GM19397 (cell line): ENCODE data around the gene ZBTB3.
"Not testable (repeated sequence)": the region's sequence is repeated elsewhere in the genome, so short reads cannot be mapped to it uniquely, and the experiment has no call there.

ENCODE experiments used
- ATAC-seq: cut with Tn5 transposase; IDR thresholded peaks from one replicate; pipeline ENCODE4 v1.9.1; 2021; ENCODE audit warnings: mild to moderate bottlenecking, moderate library complexity; ENCODE audit not compliant: unreplicated experiment

ZBTB3 gene

DNA sequence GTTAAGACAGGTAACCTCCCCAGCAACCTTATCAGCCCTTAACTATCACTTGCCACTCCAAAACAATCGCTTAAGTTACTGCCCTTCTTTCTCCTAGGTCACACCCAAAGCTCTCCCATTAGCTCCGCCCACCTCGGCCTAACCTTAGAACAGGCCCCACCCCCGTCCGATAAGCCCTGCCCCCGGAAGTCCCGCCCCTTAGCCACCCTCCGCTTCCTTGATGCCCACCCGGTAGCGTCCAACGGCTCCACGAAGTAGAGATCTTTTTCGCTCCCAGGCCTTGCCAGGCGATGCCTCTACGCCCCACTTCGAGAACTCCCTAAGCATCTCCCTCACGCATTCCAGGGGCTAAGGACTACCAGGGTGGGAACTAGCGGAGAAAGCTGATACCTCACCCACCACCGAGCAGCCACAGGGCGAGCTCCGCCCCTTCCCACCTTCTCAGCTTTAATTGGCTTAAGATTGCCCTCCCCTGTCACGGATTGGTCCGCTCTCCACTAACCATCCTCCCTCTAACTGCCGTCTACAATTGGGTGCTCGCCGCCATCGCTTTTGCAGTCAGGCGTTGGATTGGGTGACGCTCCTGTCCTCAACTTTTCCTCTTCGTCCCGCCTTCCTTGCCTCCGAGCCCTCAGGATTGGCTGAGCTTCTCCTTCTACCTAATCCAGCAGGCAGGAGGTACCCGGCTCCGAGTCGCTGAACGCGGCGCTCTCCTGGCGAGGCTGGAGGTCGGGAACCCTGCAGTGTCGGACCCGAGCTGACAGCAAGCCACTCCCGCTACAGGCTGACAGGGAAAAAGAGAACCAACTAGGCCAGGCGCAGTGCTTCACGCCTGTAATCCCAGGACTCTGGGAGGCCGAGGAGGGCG, at the start of gene ZBTB3:
Gene ZBTB3, minus strand, starts transcription at position 425 of the 868 bp plus-strand sequence. CDS start 496 bp downstream, outside the sequence.
- peak; percentile 93 for ATAC-seq

DNA sequence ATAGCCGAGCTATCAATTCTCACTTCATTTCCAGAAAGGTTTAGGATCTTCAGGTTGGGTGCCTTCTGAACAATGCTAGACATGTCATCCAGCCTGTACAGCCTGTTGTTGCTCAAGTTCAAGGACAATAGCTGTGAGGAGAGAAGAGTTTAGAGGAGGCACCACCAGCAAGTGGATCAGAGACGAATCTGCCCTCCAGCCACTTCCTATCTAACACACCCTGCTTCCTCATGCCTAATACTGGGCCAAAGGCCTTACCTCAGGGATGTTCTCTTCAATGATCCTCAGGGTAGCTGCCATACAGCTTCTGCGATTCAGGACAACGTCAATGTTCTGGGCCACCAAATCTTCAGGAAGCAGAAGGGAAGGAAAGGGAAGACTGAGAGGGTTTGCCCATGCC, 47.1 kb upstream of the ZBTB3 start:
- no peak for ATAC-seq

DNA sequence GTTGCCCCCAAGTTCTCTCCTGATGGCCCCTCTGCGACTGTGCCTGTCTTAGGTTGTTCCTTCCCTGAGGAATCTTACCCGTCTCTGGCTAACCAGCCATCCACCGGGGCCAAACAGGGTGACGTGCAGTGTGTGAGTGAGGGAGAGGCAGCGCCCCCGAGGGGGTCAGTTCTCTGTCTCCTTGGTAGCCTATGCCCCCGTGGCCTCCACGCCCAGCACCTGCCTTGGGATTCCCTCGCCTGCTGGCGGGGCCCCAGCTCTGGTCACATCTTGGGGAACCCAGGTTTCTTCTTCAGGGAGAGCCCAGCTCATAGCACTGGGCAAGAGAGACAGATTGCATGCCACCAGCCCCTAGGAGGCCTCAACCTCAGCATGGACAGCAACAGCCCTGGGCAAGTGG, 45.5 kb upstream of the ZBTB3 start:
- ATAC-seq, result no peak

DNA sequence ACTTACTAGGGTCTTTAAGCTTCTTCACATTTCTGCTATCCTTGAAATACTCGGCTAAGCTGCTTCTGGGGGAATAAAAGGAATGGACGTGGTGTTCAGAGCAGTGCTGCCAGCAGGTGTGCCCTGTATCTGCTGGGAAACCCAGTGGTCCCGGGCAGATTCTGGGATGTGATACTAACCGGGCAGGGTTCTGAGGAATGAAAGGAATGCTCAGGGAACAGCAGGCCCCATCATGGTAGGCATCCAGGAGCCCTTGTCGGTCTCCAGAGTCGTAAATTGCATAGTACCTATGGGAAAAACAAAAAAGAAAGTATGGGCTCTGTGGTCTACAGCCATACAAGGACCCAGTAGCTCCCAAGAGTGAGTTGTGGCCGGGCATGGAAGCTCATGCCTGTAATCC, 42.3 kb upstream of the ZBTB3 start:
- no peak for ATAC-seq

DNA sequence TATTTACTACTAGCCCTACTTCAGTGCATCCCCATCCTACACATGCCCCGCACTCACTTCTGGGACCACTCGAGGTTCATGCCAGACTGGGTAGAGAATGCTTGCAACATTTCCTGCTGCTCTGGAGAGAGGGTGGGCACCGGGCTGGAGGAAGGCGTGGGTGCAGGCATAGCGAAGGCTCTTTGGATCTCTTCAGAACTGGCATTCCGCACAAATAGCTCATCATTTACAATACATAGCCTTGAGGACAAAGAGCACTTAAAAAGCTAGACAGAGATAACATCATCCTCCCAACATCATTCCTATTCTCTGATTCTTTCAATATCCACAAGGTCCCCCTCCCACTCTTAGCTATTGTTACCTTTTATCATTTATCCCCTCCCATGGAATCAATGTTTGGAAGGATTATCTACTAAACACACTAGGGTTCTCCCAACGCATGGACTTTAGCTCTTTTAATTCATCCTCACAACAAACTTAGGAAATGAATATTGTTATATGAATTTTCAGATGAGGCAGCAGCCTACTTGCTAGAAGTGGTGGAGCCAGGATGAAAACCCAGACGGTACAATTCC, 40.3 kb upstream of the ZBTB3 start:
- no peak for ATAC-seq

DNA sequence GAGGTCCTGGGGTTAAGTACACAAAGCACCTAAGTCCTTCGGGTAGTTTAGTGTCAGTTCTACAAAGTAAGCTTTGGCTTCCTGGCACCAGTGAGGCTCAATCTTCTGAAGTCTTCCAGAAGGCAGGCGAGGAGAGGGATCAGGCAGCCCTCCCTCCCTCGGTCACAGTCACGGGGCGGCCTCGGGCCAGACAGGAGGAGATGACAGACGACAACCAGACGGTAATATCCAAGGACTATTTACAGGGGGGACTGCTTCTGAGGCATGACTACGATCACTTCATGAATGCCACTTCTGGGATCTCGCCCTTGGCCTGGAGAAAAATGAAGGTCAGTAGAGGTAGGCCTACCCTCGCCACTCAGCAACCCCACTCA, 38.2 kb upstream of the ZBTB3 start:
- no peak for ATAC-seq

DNA sequence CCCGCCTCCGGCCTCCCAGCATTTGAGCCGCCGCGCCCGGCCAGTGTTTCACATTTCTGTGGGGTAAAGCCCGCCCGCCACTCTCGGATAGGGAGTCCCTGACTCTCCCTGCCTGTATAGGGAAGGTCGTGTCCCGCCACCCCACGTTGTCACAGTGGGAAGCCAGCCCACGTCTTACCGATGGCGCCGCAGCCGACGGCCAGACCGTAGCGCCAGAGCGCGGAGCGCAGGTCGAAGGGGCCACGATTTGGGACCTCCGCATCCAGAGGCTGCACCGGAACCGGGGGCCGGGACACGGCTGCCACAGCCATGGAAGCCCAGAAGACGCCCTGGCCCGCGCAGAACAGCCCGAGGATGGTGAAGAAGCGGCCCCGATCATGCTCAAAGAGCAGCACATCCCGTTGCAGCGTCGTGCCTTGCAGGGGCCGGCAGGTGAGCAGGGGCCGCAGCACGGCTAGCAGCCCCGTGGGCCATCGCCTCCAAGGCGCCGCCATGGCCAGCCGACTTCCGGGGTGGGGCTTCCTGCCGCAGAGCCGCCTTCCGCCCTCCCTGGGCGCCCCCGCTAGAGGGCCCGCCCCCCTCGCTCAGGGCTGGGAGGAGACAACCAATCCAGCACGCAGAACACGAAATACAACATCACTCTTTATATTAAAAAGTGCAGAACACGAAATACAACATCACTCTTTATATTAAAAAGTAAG, 37.7 kb upstream of the ZBTB3 start, which contains the start of gene TMEM223:
Gene TMEM223, minus strand, starts transcription at position 506 of the 701 bp plus-strand sequence. Its CDS starts 12 bp downstream, at position 494.
- ATAC-seq, result peak; percentile 67

DNA sequence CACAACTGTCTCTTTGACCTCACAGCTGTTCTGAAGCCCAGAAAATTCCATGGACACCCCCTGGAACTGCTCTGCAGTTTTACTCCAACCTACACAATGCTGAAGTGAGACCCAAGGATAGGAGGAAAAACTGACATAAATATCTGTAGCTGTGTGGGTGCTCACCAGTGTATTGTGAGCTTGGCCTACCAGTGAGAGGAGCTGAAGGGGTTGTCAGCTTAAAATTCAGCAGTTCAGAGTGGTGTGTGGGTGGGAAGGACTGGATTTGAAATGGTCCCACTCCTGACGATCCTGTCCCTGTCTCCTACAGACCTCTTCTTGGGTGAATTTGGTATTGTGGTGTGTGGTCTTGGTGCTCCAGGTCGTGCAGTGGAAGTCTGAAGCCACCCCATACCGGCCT, 35.6 kb upstream of the ZBTB3 start:
- no peak for ATAC-seq

DNA sequence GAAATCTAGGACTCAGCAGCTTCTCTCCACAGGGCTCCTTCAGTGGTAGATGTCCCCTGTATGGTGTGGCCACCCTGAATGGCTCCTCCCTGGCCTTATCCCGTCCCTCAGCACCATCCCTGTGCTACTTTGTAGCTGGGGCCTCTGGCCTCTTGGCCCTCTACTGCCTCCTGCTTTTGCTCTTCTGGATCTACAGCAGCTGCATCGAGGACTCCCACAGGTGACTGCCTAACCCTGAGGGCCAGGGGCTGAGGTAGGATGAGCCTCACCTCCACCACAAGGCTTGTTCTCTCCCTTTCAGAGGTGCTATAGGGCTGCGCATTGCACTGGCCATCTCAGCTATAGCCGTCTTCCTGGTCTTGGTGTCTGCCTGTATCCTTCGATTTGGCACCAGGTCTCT, 35.0 kb upstream of the ZBTB3 start:
- no peak for ATAC-seq

DNA sequence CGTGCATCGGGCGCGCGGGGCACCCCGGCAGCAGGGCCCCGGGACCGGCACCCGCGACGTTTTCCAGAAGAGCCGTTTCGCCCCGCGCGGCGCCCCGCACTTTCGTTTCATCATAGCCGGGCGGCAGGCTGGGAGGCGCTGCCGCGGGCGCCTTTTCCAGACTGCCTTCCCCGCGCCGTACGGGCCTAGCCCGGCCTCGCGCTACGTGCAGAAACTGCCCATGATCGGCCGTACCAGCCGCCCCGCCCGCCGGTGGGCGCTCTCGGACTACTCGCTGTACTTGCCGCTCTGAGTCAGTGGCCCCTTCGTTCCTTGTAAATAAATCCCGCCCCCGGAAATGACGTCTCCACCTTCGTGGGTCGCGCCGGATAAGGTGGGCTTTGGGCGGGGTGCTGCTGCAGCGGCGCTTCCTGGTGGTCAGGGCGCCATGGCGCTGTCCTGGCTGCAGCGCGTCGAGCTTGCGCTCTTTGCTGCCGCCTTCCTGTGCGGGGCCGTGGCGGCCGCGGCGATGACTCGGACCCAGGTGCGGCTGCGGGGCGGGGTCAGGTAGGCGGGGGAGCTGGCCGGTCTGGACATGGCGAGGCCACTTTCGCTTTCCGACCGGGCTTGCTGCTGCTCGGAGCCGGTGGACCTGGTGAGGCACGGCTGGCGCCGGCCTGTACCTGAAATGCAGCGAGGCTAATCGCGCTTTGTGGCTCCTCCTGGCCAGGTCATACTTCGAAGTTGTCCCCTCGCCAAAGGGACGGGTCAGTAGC, 33.2 kb upstream of the ZBTB3 start, which contains the start of gene TMEM179B:
Gene TMEM179B, plus strand, starts transcription at position 398 of the 755 bp plus-strand sequence. Its CDS starts 30 bp downstream, at position 428.
- ATAC-seq, result peak; percentile 68

DNA sequence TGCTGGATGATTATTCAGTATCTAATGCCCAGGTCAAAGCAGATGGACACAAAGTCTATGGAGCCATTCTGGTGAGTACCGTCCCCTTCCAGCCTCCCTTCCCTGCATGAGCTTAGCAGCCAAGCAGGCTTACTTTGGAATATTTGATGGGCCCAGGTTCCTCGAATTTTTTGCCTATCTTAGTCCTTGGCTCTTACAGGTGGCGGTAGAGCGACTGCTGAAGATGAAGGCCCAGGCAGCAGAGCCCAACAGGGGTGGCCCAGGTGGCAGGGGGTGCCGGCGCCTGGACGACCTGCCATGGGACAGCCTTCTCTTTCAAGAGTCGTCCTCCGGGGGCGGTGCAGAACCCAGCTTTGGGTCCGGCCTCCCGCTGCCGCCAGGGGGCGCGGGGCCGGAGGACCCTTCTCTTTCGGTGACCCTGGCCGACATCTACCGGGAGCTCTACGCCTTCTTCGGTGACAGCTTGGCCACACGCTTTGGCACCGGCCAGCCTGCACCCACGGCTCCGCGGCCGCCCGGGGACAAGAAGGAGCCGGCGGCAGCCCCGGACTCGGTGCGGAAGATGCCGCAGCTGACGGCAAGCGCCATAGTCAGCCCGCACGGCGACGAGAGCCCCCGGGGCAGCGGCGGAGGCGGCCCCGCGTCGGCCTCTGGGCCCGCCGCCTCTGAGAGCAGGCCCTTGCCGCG, 32.5 kb upstream of the ZBTB3 start:
- ATAC-seq, result peak; percentile 70

DNA sequence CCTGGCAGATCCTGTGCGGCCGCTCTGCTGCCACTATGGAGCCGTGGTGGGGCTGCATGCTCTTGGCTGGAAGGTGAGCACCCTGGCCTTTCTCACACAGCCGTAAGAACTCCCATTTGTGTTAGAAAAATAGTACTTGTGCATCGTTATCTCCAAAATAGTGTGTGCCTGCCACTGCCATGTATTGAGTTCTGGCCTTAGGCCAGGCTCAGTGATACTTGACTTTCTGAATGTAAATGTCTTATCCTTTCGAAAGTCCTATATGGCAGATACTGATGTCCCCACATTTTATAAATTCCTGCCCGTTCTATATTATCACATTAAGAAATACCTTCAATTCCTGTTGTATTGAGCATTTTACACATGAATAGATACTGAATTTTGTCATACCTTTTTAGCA, 28.8 kb upstream of the ZBTB3 start:
- ATAC-seq, result no peak

DNA sequence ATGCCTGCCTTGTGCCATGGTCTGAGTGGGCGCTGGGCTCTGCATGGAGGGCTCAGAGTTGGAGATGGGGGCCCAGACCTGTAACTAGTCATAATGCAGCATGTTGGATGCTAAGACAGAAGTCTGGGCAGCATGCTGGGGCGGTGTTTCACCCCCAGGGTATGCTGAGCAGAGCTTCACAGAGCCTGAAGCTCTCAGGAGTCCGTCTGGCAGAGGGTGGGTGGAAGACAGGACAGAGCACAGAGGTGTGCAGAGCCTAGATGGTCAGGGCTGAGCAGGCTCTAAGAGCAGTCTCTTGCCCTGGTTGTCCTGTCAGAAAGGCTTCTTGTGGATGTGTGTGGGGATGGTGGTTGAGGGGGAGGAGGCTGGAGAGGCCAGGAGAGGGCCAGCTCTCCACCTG, 24.5 kb upstream of the ZBTB3 start:
- ATAC-seq, result no peak

DNA sequence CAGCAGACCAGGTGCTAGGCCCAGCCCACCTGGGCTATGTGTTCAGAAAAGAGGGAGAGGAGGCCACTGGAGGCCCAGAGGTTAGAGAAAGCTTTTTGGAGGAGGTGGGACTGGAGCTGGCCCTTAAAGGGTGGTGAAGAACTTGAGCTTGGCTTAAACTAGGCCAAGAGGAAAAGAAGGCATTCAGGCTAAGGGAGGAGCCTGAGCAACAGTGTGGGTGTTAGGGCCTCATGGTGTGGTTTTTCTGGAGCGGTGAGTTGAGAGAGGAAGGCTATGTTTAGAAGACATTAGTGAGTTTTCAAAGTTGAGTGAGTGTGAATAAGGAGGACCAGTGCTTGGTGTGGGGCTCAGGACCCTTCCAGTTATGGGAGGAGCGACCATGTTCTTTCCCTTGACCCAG, 23.4 kb upstream of the ZBTB3 start:
- ATAC-seq, result no peak

DNA sequence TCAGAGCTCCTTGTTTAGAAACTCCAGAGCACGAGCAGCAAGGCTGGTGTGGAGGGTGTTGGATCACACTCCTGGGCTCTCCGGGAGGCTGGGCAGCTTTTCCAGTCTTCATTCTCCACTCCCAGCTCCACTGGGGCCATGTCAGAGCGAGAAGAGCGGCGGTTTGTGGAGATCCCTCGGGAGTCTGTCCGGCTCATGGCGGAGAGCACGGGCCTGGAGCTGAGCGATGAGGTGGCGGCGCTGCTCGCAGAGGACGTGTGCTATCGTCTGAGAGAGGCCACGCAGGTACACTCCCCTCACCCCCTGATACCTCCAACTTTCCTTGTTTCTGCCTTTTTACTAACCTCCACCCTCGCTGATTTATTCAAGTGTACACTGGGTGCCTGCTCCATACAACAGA, 21.7 kb upstream of the ZBTB3 start:
- no peak for ATAC-seq

DNA sequence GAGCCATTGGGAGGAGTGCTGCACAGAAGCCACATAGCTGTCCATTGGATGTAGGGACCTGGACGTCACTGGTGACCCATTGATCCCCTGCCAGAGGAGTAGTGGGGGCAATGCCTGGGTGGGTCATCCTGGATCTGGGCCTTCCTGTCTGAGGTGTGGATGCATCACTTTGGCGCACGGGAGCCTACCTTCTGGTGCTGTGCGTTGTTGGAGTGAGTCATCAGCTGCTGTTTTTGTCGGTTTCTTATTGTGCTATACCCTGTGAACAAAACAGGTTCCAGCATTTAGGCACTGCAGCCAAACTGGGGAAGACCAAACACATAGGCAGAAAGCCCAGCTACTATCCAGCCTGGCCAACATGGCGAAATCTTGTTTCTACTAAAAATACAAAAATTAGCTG, 20.4 kb upstream of the ZBTB3 start:
- ATAC-seq, result no peak

DNA sequence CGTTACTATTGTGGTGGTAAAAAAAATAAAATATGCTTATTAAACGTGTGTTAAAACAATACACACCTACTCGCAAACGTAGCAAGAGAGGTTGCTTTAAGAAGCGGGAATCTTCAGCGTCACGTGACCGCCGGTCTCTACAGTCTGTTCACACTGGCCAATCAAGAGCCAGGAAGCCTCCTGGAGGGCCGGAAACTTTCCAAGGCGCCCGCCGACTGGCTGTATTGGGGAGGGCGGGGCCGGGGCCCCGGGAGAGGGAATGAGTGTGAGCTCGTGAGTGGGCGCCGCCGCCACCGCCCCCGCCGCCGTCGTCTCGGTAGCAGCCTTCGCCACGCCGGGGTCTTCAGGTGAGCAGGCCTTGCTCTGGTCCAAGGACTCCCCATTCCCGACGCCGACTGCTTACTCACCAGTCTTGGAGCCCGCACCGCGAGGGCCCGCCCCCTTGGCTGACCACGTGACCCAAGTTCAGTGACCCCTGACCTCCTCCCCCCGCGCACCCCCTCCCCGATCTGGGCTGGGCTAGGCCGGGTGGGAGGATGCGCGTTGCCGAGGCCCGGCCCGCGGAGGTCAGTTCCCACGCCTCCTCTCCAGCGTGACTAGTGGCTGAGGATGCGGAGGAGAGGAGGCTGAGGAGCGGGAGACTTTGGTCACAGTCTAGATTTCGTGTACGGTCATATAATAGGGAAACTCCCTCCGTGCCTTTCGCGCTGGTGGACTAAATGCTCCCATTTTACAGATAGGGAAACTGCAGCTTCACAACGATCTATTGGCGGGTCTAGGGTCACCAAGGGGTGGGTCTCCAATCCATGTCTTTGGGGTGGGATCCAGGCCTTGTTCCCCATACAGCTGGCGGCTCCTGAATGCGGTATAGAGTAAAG, 17.4 kb upstream of the ZBTB3 start, which contains the start of gene TAF6L:
Gene TAF6L, plus strand, starts transcription at position 253 of the 878 bp plus-strand sequence. CDS start 4,388 bp downstream, outside the sequence.
- peak; percentile 88 for ATAC-seq

DNA sequence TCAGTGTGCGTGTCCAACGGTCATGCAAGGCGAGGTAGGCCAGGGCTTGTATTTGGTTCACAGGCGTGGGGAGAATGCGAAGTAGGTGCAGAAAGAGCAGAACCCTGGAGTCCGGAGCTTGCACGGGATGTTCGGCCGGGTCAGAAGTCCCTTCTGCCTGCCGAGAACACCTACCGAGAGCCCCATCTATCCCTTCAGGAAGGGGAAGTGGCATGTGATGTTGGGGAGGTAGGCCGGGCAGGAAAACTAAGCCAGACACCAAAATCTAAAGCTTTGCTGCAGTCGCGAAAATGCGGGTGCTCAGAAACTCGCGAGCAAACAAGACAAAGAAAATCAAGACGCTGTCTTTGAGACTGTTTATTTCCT, 16.8 kb upstream of the ZBTB3 start:
- ATAC-seq, result no peak

DNA sequence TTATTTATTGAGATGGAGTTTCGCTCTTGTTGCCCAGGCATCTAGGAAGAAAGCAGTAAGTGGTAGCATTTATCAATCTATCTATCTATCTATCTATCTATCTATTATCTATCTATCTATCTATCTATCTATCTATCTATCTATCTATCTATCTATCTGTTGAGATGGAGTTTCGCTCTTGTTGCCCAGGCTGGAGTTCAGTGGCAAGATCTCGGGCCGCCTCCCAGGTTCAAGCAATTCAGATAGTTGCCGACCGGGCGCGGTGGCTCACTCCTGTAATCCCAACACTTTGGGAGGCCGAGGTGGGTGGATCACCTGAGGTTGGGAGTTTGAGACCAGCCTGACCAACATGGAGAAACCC, 6.9 kb upstream of the ZBTB3 start:
- ATAC-seq, result not testable (repeated sequence)
